BJ (cell line): ENCODE results near the gene MPL. TPM values are rescaled to one million over a fixed set of nuclear protein-coding genes. Genes with fewer than 3 reads are reported as not detected.
A peak's percentile ranks its signal among the peaks of the same experiment; 100 is the strongest.

Experiments
- CTCF ChIA-PET: fragments of 350-600 bp; formaldehyde crosslinking; extraction: SDS; loops from one replicate; lab custom pipeline; 2021; ENCODE audit warnings: antibody characterized with exemption, inconsistent platforms; lab: Yijun Ruan, JAX
- POLR2A ChIA-PET: fragments of 300-600 bp; sonication (Branson Sonifier 250); formaldehyde crosslinking; extraction: SDS; loops from one replicate; lab custom pipeline; 2021; ENCODE audit warnings: antibody characterized with exemption; lab: Charles Lee
- DNase-seq: peaks from one replicate; pipeline ENCODE4 v3.0.0-alpha.2; 2011; ENCODE audit warnings: low read depth
- H3K27me3 ChIP-seq: 2 replicates; pipeline ENCODE4 v1.6.0; 2011; ENCODE audit warnings: low read length; ENCODE audit not compliant: control insufficient read depth, insufficient read depth
- H3K36me3 ChIP-seq: 2 replicates; pipeline ENCODE4 v1.5.1; 2011; ENCODE audit warnings: low read length; ENCODE audit not compliant: control insufficient read depth, insufficient read depth
- H3K4me3 ChIP-seq: 2 replicates; pipeline ENCODE4 v1.5.1; 2011; ENCODE audit warnings: low read depth, mild to moderate bottlenecking, control low read depth, low read length
- polyA plus RNA-seq: library from polyadenylated mRNA; depleted of rRNA; stranded (reverse); fragments of >200 nt; gene quantifications from 2 replicates; pipeline ENCODE4 v1.2.3, GENCODE V29; 2011
- TF ChIP-seq, protein P1 (sequence below): IDR thresholded peaks from 2 replicates; pipeline ENCODE4 v1.5.1; 2011; ENCODE audit warnings: low read depth, mild to moderate bottlenecking, control low read depth, inconsistent platforms, low read length, moderate library complexity; ENCODE audit not compliant: insufficient read depth

The MPL gene
- polyA plus RNA-seq, 1 experiment: not detected

DNA sequence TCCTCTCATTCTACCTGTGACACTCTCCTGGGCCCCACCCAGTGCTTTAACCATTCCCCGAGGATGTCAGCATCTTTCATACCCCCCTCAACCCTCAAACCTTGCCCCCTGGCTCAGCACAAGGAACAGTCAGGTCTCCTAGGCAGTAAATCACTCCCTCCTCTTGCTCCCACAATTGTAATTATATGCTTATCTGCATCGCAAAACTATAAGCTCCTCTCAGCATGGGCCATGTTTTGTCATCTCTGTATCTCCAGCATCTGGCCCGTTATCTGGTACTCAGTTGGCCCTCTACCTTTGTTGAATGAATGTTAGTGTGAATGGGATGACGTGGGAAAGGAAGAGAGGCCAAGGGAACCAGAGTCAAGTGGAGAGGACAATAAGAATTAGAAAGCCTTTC is 32.9 kb downstream of the MPL start:
- Histone ChIP-seq H3K36me3 (peaks cover 2% of the 10 kb centered on the region), H3K27me3 (no peaks in the 10 kb centered on the region), H3K4me3 (no peak overlapping the region)
- DNase-seq: no peak
- TF ChIP-seq, protein P1, sequence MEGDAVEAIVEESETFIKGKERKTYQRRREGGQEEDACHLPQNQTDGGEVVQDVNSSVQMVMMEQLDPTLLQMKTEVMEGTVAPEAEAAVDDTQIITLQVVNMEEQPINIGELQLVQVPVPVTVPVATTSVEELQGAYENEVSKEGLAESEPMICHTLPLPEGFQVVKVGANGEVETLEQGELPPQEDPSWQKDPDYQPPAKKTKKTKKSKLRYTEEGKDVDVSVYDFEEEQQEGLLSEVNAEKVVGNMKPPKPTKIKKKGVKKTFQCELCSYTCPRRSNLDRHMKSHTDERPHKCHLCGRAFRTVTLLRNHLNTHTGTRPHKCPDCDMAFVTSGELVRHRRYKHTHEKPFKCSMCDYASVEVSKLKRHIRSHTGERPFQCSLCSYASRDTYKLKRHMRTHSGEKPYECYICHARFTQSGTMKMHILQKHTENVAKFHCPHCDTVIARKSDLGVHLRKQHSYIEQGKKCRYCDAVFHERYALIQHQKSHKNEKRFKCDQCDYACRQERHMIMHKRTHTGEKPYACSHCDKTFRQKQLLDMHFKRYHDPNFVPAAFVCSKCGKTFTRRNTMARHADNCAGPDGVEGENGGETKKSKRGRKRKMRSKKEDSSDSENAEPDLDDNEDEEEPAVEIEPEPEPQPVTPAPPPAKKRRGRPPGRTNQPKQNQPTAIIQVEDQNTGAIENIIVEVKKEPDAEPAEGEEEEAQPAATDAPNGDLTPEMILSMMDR: no peak
- ChIA-PET POLR2A (no interaction called here), CTCF (interaction anchor here (0.6 to 0.7 kb wide), 2 partner anchors 25 to 43 kb away, joined by 3 to 4 read pairs; no protein-coding TSS in a partner anchor)

DNA sequence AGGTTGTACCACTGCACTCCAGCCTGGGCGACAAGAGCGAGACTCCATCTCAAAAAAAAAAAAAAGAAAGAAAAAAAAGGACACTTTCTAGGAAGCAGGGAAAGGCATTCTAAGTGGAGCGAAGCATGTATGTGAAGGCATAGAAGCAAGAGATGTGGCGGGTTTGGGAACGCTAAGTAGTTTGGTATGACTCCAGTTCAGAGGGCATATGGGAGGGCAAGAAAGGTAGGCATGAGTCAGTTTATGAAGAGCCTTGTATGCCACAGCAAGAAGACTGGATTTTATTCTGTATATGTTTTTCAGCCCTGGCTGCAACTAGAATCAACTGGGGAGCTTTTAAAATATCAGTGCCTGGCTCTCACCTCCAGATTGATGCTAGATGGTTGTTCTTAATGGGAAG is 34.6 kb downstream of the MPL start:
- Histone ChIP-seq H3K27me3 (no peaks in the 10 kb centered on the region), H3K36me3 (peaks cover 1% of the 10 kb centered on the region), H3K4me3 (no peak overlapping the region)
- POLR2A ChIA-PET: interaction anchor here (0.6 kb wide), 1 partner anchor 55 kb away, joined by 3 read pairs; no protein-coding TSS in a partner anchor
- DNase-seq: no peak
- TF ChIP-seq, protein P1: no peak
- CTCF ChIA-PET: no interaction called here

DNA sequence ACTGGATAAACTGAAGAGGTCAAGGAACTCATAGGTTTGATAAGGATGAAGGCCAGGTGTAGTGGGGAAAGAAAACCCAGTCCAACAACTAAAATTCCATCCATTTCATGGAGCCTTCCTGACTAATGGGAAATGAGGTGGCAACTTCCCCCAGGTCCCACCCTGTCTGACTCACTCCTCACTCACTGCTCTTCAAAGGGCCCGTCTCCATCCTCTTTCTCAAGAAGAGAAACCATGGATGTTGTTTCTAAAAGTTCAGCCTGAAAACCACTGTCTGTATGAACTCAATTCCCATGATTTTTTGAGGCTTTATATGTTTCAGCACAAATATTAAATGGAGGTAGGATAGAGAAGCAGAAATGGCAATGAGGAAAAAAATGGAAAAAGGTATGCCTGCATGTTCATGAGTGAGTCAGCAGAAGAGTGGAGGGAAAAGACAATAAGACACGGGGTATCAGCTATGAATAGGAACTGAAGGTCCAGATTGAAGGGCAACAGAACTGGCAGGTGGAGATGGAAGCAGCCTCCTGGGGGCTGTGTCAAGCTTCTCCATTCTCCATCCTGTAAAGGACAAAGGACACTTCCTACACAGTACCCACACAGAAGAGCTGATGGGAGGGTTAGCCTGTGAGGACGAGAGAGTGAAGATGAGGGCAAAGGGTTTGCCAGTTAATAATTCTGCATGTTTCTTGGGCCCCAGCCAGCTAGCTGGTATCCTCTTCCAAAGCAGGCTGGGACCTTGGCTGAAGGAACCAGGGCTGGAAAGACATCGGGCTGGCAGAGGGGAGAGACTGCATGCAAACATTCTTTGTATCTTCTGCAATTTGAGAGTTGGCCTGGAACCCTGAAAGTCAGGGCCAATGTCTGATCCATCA is 35.7 kb downstream of the MPL start:
- H3K4me3 ChIP-seq: no peak overlapping the region
- H3K27me3 ChIP-seq: no peaks in the 10 kb centered on the region
- CTCF ChIA-PET: no interaction called here
- DNase-seq: peak; percentile 46
- TF ChIP-seq, protein P1: no peak
- peaks cover 1% of the 10 kb centered on the region for H3K36me3 ChIP-seq
- POLR2A ChIA-PET: no interaction called here

DNA sequence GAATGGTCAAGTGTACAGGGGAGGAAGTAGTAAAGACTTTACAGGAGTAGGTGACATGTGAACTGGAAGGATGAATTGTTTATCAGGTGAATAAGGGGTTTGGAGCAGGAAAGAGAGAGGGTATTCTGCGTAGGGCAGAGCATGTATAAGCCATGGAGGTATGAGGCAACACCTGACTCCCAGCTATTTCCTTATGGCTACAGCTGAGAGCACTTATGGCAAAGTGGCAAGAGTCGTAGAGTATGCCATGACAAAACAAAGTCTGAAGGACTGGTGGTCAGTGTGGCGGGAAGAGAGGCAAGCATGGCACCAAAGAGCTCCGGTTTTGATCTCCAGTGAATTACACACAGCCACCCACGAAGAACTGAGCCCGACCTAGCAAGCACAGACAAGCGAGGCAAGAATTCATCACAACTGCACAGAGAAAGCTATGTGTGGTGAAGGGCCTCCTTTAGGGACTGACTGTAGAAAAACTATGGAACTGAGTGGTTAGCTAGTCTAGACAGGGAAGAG is 39.2 kb downstream of the MPL start:
- TF ChIP-seq, protein P1: no peak
- H3K36me3 ChIP-seq: peaks cover 1% of the 10 kb centered on the region; the same call in 1 of the 2 replicates
- H3K4me3 ChIP-seq: no peak overlapping the region
- CTCF ChIA-PET: interaction anchor here (0.8 to 1.4 kb wide), 2 partner anchors 31 to 58 kb away, joined by 3 read pairs; no protein-coding TSS in a partner anchor
- H3K27me3 ChIP-seq: no peaks in the 10 kb centered on the region
- DNase-seq: no peak
- POLR2A ChIA-PET: no interaction called here

DNA sequence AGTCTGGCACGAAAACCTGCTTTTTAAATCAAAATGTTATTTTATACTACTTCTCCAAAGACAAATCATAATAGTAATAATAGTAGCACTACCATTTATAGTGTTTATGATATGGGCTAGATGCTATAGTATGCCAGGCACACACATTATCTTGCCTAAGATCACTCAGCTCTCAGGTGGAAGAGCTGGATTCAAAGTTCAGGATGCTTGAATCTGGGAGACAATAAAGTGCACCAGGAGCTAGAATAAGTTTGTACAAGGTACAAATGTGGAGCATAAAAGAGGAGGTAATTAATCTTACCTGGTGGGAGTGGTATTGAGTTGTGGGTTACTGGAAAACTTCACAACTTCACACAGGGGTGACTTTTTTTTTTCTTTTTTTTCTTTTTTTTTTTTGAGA is 40.2 kb downstream of the MPL start:
- Histone ChIP-seq H3K27me3 (no peaks in the 10 kb centered on the region), H3K36me3 (peaks cover 8% of the 10 kb centered on the region), H3K4me3 (no peak overlapping the region)
- DNase-seq: no peak
- CTCF ChIA-PET: interaction anchor here (1.6 kb wide), 1 partner anchor 151 kb away, joined by 4 read pairs; no protein-coding TSS in a partner anchor
- TF ChIP-seq, protein P1: no peak
- POLR2A ChIA-PET: no interaction called here
